ENCODE measurements around the gene MYO10. TPM values are rescaled to one million over a fixed set of nuclear protein-coding genes. Genes with fewer than 3 reads are reported as not detected.
"Not testable (repeated sequence)": the region's sequence is repeated elsewhere in the genome, so short reads cannot be mapped to it uniquely, and the experiment has no call there.

The MYO10 gene
- total RNA-seq, 1 donor from 2014 or later, result 23.1 TPM

DNA sequence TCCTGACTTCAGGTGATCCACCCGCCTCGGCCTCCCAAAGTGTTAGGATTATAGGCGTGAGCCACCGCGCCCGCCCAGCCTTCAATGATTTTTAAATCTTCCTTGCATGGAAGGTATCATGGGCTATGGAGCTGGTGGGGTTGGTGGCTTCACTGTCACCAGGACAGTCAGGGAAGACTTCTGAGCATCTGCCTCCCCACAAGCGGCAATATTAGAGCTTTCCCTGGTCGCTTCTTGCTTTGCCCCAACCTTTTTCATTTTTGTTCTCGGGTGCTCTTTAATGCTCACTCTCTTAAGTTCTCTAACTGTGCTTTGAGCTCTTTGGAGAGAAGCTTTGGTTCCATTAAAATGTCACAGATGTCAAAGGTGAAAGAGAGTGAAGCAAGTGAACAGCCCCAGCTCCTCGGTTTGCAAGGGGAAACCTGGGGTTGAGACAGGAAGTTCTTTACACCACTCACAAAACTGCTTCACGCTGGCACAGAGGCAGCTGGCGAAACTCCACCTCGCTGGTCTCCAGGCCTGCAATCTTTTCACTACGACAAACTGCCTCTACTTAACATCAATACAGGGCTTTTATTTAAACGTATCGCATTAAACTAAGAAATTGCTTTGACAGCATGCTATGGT is 176.8 kb downstream of the MYO10 start:
- Mint-ChIP-seq H3K36me3 (ENCODE audit: unreplicated experiment) (no peaks in the 10 kb centered on the region), H3K27me3 (ENCODE audit: unreplicated experiment) (no peaks in the 10 kb centered on the region), H3K27ac (ENCODE audit: unreplicated experiment) (no peak overlapping the region), H3K4me1 (ENCODE audit: low read depth, unreplicated experiment) (peaks cover 3% of the 10 kb centered on the region), H3K9me3 (ENCODE audit: unreplicated experiment) (peaks cover 2% of the 10 kb centered on the region), H3K4me3 (ENCODE audit: unreplicated experiment) (no peak overlapping the region)
- DNase-seq, result no peak
- TF ChIP-seq CTCF (IDR thresholded peaks at IDR 0.05; ENCODE audit: partially characterized antibody, unreplicated experiment), result no peak

DNA sequence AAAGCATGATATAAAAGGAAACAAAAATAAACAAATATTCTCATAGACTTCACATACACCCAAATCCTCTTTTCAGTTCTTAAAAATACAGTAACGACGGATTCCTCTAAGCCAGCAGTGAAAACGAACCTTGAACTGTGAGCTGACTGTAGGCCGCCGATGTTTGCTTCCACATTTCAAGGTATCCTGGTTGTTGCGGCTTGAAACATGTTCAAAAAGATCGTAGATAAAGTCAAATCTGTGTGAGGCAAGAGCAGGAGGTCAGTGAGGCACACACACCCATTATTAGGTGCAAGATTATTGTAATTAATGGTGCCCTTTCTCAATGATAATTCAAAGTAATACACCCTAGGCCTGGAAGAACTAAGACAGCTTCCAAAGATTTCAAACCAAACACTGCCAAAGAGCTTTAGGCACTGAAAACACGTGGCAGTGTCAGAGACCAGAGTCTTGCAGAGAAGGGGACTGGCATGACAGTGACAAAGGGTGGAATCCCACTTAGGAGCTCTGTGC is 178.0 kb downstream of the MYO10 start:
- H3K4me1 Mint-ChIP-seq (ENCODE audit: low read depth, unreplicated experiment), result peaks cover 3% of the 10 kb centered on the region
- no peak for TF ChIP-seq CTCF (IDR thresholded peaks at IDR 0.05; ENCODE audit: partially characterized antibody, unreplicated experiment)
- no peak for DNase-seq
- no peak overlapping the region for H3K4me3 Mint-ChIP-seq (ENCODE audit: unreplicated experiment)
- no peaks in the 10 kb centered on the region for H3K27me3 Mint-ChIP-seq (ENCODE audit: unreplicated experiment)
- H3K9me3 Mint-ChIP-seq (ENCODE audit: unreplicated experiment), result peaks cover 2% of the 10 kb centered on the region
- H3K27ac Mint-ChIP-seq (ENCODE audit: unreplicated experiment), result no peak overlapping the region
- no peaks in the 10 kb centered on the region for H3K36me3 Mint-ChIP-seq (ENCODE audit: unreplicated experiment)

GRCh38 chr5:16757577-16757976 is 178.5 kb downstream of the MYO10 start:
- H3K4me3 Mint-ChIP-seq (ENCODE audit: unreplicated experiment); H3K27me3 Mint-ChIP-seq (ENCODE audit: unreplicated experiment); H3K9me3 Mint-ChIP-seq (ENCODE audit: unreplicated experiment); H3K4me1 Mint-ChIP-seq (ENCODE audit: low read depth, unreplicated experiment); H3K36me3 Mint-ChIP-seq (ENCODE audit: unreplicated experiment); H3K27ac Mint-ChIP-seq (ENCODE audit: unreplicated experiment); DNase-seq: not testable (repeated sequence)

DNA sequence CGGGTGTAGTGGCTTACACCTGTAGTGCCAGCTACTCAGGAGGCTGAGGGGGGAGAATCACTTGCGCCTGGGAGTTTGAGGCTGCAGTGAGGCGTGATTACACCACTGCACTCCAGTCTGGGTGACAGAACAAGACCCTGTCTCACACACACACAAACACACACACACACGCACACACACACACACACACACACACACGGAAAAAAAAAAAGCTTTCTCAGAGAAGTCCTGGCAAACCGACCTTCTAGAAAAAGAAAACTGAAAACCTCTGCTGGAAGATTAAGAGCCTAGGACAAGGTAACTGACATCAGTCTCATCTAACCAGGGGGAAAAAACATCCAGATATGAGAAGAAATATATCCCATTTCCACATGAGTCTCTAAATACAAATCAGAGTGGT is 178.9 kb downstream of the MYO10 start:
- Mint-ChIP-seq H3K27me3 (ENCODE audit: unreplicated experiment) (no peaks in the 10 kb centered on the region), H3K4me3 (ENCODE audit: unreplicated experiment) (no peak overlapping the region), H3K27ac (ENCODE audit: unreplicated experiment) (no peak overlapping the region), H3K36me3 (ENCODE audit: unreplicated experiment) (no peaks in the 10 kb centered on the region), H3K4me1 (ENCODE audit: low read depth, unreplicated experiment) (peaks cover 3% of the 10 kb centered on the region), H3K9me3 (ENCODE audit: unreplicated experiment) (peaks cover 2% of the 10 kb centered on the region)
- no peak for DNase-seq
- no peak for TF ChIP-seq CTCF (IDR thresholded peaks at IDR 0.05; ENCODE audit: partially characterized antibody, unreplicated experiment)

- DNase-seq, result no peak
- no peak for TF ChIP-seq CTCF (IDR thresholded peaks at IDR 0.05; ENCODE audit: partially characterized antibody, unreplicated experiment)
- Mint-ChIP-seq H3K36me3 (ENCODE audit: unreplicated experiment) (no peaks in the 10 kb centered on the region), H3K9me3 (ENCODE audit: unreplicated experiment) (peaks cover 2% of the 10 kb centered on the region), H3K4me1 (ENCODE audit: low read depth, unreplicated experiment) (peaks cover 3% of the 10 kb centered on the region), H3K27ac (ENCODE audit: unreplicated experiment) (no peak overlapping the region), H3K4me3 (ENCODE audit: unreplicated experiment) (no peak overlapping the region), H3K27me3 (ENCODE audit: unreplicated experiment) (no peaks in the 10 kb centered on the region)
Measured at GRCh38 chr5:16756692-16757091, 179.4 kb downstream of the MYO10 start.

All from glutamatergic neuron (in vitro differentiated cells).